Cardiac muscle cell (in vitro differentiated cells and primary cell): ENCODE measurements around the gene ANKFY1. TPM values are rescaled to one million over a fixed set of nuclear protein-coding genes. Genes with fewer than 3 reads are reported as not detected.

Source experiments
- DNase-seq, 2 donors: peaks; one replicate each; pipeline versions ENCODE4 v3.0.0 to v3.0.0-alpha.2; 2010 to 2017; ENCODE audit warnings: low read depth in 1 of 2, low spot score in 1 of 2
- H3K27ac ChIP-seq: fragments of 200-600 bp; sonication (generic); 2 replicates; pipeline ENCODE4 v1.5.1; 2016
- H3K27me3 ChIP-seq: fragments of 200-600 bp; sonication (generic); 2 replicates; pipeline ENCODE4 v1.6.0; 2016; ENCODE audit warnings: control low read depth
- H3K36me3 ChIP-seq: fragments of 200-600 bp; sonication (generic); 2 replicates; pipeline ENCODE4 v1.5.1; 2016; ENCODE audit warnings: control low read depth
- H3K4me1 ChIP-seq: fragments of 200-600 bp; sonication (generic); 2 replicates; pipeline ENCODE4 v1.8.1; 2017; ENCODE audit warnings: low read depth, mild to moderate bottlenecking, mixed run types
- H3K4me3 ChIP-seq: fragments of 200-600 bp; sonication (generic); 2 replicates; pipeline ENCODE4 v1.5.1; 2016; ENCODE audit warnings: mild to moderate bottlenecking
- H3K9me3 ChIP-seq: fragments of 200-600 bp; sonication (generic); 2 replicates; pipeline ENCODE4 v1.5.1; 2017; ENCODE audit warnings: low read depth, mild to moderate bottlenecking, control low read depth
- CTCF ChIP-seq: IDR thresholded peaks from 2 replicates; pipeline ENCODE4 v1.5.1; 2012; ENCODE audit warnings: low read depth, mild to moderate bottlenecking, low read length
- polyA plus RNA-seq: library from polyadenylated mRNA; unstranded; fragments of >200 nt; fragmentation: Nextera tagmentation; extraction: Ambion mirVana; gene quantifications from 2 replicates; pipeline ENCODE4 v1.2.1, GENCODE V29; 2016
- total RNA-seq: library from RNA; depleted of rRNA; stranded (reverse); fragments of >200 nt; gene quantifications from 2 replicates; pipeline ENCODE4 v1.2.3, GENCODE V29; 2016

Gene ANKFY1
- total and polyA plus RNA-seq, 2 experiments from 2014 or later, result 19.5 to 29.0 TPM

DNA sequence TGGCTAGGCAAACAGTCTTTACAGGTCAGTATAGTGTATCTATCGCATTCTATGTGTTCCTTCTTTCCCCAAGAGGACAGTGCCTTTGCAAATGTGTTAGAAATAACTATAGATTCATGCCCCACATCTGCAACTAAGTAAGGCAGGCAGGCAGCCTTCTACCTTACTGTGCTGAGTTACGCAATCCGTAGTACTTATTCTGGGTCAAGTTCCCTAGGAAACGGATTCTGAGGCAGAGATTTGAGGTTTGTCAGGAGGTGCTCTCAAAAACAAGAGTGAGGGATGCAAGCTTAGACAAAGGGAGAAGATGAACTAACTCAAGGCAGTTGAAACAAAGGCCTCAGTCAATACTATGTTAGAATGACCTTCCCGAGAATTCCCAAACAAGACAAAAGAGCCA is 12.7 kb upstream of the ANKFY1 start:
- Histone ChIP-seq H3K27ac (peak overlapping the region; percentile 0), H3K9me3 (no peaks in the 10 kb centered on the region), H3K36me3 (peaks cover 6% of the 10 kb centered on the region), H3K4me3 (no peak overlapping the region), H3K4me1 (no peaks in the 10 kb centered on the region), H3K27me3 (no peaks in the 10 kb centered on the region)
- peak in 1 of 2 donors; percentile 43 for DNase-seq
- TF ChIP-seq CTCF, result no peak

- H3K9me3 ChIP-seq, result no peaks in the 10 kb centered on the region
- no peaks in the 10 kb centered on the region for H3K27me3 ChIP-seq
- DNase-seq, result no peak
- H3K4me3 ChIP-seq, result no peak overlapping the region
- H3K27ac ChIP-seq, result peak overlapping the region; percentile 53
- TF ChIP-seq CTCF, result no peak
- H3K4me1 ChIP-seq, result peaks cover 15% of the 10 kb centered on the region
- H3K36me3 ChIP-seq, result peaks cover 2% of the 10 kb centered on the region
Measured at GRCh38 chr17:4272972-4273368, 9.2 kb upstream of the ANKFY1 start.

GRCh38 chr17:4272213-4272971 is 8.6 kb upstream of the ANKFY1 start:
- H3K4me1 ChIP-seq, result peaks cover 15% of the 10 kb centered on the region
- H3K36me3 ChIP-seq, result no peaks in the 10 kb centered on the region
- H3K27ac ChIP-seq, result peak overlapping the region; percentile 53
- TF ChIP-seq CTCF, result no peak
- no peaks in the 10 kb centered on the region for H3K9me3 ChIP-seq
- no peaks in the 10 kb centered on the region for H3K27me3 ChIP-seq
- no peak for DNase-seq
- H3K4me3 ChIP-seq, result no peak overlapping the region

DNA sequence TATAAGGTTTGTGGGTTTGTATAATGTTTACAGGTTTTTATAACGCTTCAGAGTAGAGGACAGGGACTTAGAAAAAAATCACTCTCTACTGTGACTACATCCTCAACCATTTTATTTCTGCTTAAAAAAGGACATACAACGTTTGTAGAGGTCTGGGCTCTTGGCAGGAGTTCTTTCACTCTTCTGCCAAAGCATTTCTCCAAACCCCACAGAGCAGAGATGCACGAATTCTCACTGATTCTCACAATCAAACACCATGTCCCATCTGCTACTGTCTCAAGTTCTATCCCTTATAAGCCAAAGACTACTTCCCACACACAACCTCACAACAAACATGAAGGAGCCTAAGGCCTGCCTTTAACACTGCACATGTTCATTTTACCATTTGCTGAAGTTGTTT is 7.0 kb upstream of the ANKFY1 start:
- Histone ChIP-seq H3K4me3 (no peak overlapping the region), H3K27me3 (no peaks in the 10 kb centered on the region), H3K9me3 (no peaks in the 10 kb centered on the region), H3K4me1 (peaks cover 15% of the 10 kb centered on the region), H3K27ac (peak overlapping the region; percentile 69), H3K36me3 (no peaks in the 10 kb centered on the region)
- TF ChIP-seq CTCF, result no peak
- DNase-seq, result no peak

DNA sequence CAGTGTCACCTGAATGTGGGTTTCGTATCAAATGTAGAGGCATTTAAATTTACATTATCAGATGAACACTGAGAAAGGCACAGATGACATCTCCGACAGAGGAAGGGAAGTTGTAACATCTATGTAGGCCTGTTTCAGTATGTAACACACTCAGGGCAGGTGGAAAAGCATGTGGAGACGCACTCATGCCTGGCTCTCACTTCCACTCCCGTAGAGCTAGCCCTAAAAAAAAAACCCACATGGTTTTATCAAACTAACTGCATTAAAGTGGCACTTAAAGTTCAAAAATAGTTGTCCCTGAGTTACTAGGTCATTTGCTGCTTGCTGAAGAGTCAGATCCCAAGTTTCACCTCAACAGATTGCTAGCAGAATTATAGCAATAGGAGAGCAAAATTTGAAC is 6.1 kb upstream of the ANKFY1 start:
- H3K4me1 ChIP-seq, result peaks cover 15% of the 10 kb centered on the region
- no peaks in the 10 kb centered on the region for H3K36me3 ChIP-seq
- H3K27me3 ChIP-seq, result no peaks in the 10 kb centered on the region
- no peak overlapping the region for H3K4me3 ChIP-seq
- peak in 1 of 2 donors; percentile 43 for DNase-seq
- TF ChIP-seq CTCF, result no peak
- H3K27ac ChIP-seq, result peak overlapping the region; percentile 80
- H3K9me3 ChIP-seq, result no peaks in the 10 kb centered on the region
